ENCODE data around the gene BEST2. TPM values are rescaled to one million over a fixed set of nuclear protein-coding genes. Genes with fewer than 3 reads are reported as not detected.
A peak's percentile ranks its signal among the peaks of the same experiment; 100 is the strongest.
"Not testable (repeated sequence)": the region's sequence is repeated elsewhere in the genome, so short reads cannot be mapped to it uniquely, and the experiment has no call there.

BEST2 gene
- total RNA-seq, 1 experiment from 2014 or later = 0.30 TPM

DNA sequence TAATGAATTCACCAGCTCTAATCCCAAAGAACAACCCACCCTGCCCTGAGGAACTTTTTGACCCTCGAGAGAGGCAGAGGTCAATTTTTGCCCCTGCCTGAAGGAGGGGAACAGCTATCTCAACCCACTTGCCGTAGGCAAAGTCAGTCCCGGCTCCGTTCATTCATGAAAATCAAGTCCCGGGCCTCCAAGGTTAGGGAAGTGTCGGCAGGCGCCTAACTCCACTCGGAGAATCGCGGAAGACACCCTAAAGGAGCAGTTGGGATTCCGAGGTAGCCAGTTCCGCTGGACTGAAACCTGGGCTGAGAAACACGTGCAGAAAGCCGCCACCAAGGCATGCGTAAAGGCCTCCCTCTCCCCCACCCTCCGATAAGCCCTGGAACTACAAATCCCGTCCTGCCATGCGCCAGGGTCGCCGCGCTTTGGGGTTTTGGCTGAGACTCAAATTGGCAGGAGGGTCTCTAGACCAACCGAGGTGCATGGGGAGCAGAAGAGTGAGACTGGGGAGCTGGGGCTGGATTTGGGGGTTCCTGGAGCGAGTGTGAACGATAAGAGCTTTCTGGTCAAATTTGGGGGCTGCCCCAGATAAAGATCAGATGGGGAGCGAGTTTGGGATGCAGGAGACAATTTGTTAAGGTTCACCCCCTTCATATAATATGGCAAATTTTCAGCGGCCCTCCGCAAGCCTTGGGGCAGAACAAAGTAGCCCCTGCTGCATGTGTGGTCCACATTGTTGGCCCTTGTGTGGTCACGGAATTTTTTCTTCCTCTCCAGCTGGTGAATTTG lies 27.8 kb upstream of the BEST2 start, which contains the start of gene TNPO2:
Gene TNPO2 (minus strand): TSS at position 292 of the 786 bp plus-strand sequence. CDS start 2,955 bp downstream, outside the sequence.
- Histone ChIP-seq H3K27me3 (no peaks in the 10 kb centered on the region), H3K36me3 (peaks cover 58% of the 10 kb centered on the region), H3K9me3 (no peaks in the 10 kb centered on the region), H3K4me3 (peak within 1 kb of the TSS; percentile 60)
- peak; percentile 83 for DNase-seq

DNA sequence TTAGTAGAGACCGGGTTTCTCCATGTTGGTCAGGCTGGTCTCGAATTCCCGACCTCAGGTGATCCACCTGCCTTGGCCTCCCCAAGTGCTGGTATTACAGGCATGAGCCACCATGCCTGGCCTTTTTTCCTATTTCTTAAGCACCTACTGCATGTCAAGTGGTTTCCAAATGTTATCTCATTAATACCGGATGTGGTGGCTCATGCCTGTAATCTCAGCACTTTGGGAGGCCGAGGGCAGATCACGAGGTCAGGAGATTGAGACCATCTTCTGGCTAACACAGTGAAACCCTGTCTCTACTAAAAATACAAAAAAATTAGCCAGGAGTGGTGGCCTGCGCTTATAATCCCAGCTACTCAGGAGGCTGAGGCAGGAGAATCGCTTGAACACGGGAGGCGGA lies 26.0 kb upstream of the BEST2 start:
- not testable (repeated sequence) for H3K27me3 ChIP-seq, H3K9me3 ChIP-seq, H3K4me3 ChIP-seq, DNase-seq
- peaks cover 58% of the 10 kb centered on the region for H3K36me3 ChIP-seq

DNA sequence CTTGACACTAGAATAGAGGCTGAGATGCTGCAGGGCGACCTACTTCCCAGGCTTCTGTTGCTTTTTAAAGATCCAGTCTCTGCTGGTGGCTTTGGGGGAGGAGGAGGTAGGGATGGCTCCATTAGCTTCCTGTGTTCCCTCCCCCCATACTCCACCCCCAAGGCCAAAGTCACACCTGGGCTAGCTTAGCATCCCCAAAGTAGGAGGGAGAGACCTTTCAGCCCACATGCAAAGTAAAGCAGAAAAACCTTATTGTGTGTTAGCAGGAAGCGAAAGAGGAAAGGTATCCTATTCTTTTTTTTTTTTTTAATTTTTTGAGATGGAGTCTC lies 24.6 kb upstream of the BEST2 start:
- Histone ChIP-seq H3K4me3 (no peak overlapping the region), H3K9me3 (no peaks in the 10 kb centered on the region), H3K36me3 (peaks cover 64% of the 10 kb centered on the region), H3K27me3 (no peaks in the 10 kb centered on the region)
- DNase-seq = no peak

DNA sequence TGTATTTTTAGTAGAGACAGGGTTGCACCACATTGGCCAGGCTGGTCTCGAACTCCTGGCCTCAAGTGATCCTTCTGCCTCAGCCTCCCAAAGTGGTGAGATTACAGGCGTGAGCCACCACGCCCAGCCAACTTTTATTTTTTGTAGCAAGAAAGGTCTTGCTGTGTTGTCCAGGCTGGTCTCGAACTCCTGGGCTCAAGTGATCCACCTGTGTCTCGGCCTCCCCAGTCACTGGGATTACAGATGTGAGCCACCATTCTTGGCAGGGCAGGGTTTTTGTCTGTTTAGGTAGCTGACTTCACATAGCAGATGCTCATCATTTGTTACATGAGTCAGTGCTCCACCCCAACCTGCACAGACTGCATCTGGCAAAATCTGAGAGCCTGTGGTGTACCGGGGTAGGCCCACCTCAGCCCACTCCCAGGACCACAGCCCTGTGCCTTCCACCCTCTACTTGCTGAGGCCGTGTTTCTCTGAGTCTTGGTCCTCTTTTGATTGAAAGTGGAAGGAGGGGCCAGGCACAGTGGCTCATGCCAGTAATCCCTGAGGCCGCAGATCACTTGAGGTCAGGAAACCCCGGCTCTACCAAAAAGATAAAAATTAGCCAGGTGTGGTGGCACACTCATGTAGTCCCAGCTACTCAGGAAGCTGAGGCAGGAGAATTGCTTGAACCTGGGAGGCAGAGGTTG lies 23.7 kb upstream of the BEST2 start:
- Histone ChIP-seq H3K27me3 (no peaks in the 10 kb centered on the region), H3K36me3 (peaks cover 74% of the 10 kb centered on the region), H3K9me3 (no peaks in the 10 kb centered on the region), H3K4me3 (no peak overlapping the region)
- DNase-seq = no peak

DNA sequence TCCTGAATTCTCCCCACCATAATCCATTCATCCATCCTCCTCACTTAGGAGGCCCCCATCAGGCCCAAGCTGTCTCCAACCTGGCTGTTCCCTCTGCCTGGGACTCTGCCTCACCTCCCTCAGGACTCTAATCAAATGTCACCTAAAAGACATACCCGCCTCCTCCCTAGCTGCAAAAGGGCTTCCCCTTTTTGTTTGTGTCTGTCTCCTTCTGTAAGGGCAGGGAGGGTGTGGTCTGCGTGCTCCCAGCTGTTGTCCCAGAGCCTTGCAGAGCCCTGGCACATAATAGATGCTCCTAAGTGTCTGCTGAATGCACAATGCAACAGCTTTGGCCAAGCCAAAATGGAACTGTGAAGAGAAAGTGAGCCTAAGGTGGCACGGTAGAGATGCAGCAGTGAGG lies 21.5 kb upstream of the BEST2 start:
- Histone ChIP-seq H3K4me3 (no peak overlapping the region), H3K27me3 (no peaks in the 10 kb centered on the region), H3K9me3 (no peaks in the 10 kb centered on the region), H3K36me3 (peaks cover 82% of the 10 kb centered on the region)
- DNase-seq = no peak

DNA sequence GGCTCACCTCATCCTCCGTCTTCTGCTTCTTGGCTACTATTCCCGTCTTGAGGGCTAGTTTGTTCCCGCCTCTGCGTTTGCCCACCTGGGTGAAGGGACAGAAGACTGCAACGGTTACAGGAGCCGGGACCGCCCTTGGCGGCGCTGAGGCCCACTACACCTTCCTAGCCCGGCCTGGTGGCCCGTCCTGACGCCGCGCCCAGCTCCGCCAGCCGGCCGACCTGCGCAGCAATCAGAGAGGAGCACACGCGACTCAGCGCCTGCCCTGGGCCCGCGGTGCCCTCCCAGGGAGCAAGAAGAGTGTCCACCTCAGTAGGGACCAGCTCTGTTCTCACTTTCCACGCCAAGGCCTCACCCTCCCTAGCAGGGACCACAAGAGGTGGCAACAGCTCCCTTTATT lies 20.3 kb upstream of the BEST2 start:
- no peaks in the 10 kb centered on the region for H3K9me3 ChIP-seq
- H3K36me3 ChIP-seq = peaks cover 79% of the 10 kb centered on the region
- no peak for DNase-seq
- no peak overlapping the region for H3K4me3 ChIP-seq
- H3K27me3 ChIP-seq = no peaks in the 10 kb centered on the region

DNA sequence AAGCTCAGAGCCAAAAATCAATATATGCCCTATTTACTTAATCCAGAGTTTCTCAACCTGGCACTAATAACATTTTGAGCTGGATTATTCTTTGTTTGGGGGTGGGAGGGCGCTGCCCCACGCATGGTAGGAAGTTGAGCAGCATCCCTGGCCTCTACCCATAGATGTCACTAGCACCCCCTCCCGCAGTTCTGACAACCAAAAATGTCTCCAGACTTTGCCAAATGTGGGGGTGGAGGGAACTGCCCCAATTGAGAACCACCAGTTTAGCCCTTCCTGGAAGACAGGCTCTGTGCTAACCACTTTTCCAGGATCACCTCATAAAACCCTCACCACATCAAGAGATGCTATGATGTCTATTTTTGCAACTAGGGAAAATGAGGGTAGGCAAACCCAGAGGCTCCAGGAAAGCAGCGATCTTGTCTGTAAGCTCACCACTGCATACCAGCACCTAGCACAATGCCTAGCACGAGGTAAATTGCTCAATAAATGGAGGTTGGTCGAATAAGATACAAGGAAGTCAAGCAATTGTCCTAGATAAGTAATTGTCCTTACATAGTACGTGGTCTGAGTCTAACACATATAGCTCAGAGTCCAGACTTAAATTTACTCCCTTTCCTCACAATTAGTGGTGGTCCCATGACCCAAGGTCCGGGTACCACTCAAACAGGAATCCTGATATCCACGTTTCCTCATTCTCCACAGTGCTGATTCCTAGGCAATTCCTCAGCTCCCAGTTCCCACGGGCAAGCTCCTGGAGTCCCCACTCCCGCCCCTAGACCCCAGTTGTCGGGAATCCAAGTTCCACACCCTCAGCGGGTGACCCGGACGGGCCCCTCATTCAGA lies 18.0 kb upstream of the BEST2 start:
- Histone ChIP-seq H3K27me3 (no peaks in the 10 kb centered on the region), H3K4me3 (peak overlapping the region; percentile 97), H3K36me3 (peaks cover 61% of the 10 kb centered on the region), H3K9me3 (no peaks in the 10 kb centered on the region)
- DNase-seq = peak; percentile 74

DNA sequence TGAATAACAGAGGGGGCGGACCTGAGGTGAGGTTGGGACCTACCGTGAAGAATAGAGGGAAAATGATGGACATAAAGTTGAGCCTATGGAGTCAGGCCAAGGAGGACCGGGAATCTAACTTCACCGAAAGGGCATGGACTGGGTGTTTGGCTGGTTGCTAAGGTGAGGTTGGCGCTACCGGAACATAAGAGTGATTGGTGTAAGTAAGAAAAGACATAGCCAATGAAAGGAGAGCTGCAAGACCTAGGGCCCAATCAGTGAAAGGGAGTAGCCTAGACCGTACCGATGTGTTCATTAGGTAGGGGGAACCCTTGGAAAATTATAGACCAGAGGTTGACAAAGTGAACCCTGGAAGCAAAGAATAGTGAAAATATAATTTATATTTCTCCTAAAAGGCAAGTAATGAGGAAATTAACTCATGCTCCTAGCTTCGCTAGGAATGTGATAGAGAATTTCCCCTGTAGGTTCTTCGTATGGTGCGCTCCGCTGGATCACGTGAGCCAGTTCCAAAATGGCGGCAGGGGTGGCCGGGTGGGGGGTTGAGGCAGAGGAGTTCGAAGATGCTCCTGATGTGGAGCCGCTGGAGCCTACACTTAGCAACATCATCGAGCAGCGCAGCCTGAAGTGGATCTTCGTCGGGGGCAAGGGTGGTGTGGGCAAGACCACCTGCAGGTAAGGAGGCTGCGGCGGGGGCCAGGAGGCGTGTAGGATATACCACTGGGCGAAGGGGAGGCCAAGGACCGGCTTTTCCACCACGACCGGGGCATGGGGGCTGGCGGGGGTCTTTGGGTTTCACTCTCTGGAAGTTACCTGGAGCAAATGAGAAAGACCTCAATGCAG lies 14.4 kb upstream of the BEST2 start, which contains the start of gene GET3:
Gene GET3 (plus strand): TSS at position 503 of the 840 bp plus-strand sequence. CDS start 9 bp downstream, at position 512.
- peak within 1 kb of the TSS; percentile 77 for H3K4me3 ChIP-seq
- peaks cover 50% of the 10 kb centered on the region for H3K36me3 ChIP-seq
- no peaks in the 10 kb centered on the region for H3K27me3 ChIP-seq

DNA sequence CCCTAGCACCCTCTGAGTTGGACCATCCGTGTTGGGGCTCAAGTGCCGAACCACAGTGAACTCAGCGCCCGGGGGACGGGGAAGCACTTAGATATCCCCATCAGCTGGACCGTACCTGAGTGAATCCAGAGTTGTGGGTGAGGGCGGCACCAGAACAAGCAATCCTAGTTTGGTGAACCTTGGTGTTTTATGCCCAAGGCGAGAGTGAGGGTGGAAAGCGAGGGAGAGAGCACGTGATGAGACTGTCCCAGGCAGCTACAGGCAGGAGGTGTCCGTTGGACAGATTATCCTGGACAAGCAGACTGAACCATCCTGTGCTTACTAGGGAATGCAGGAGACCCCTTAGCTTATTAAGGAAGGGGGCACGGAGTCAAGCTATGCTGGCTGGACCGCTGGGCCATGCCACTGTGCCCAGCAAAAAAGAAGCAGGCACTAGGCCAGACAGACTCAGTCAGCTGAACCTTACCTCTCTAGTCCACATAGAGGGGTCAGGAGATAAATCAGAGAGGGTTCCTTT lies 13.7 kb upstream of the BEST2 start:
- DNase-seq = no peak
- Histone ChIP-seq H3K9me3 (no peaks in the 10 kb centered on the region), H3K36me3 (peaks cover 45% of the 10 kb centered on the region), H3K4me3 (peak overlapping the region; percentile 77), H3K27me3 (no peaks in the 10 kb centered on the region)

More for the DNA sequence above, 14.4 kb upstream of the BEST2 start, which contains the start of gene GET3:
- DNase-seq = peak; percentile 100
- no peaks in the 10 kb centered on the region for H3K9me3 ChIP-seq

DNA sequence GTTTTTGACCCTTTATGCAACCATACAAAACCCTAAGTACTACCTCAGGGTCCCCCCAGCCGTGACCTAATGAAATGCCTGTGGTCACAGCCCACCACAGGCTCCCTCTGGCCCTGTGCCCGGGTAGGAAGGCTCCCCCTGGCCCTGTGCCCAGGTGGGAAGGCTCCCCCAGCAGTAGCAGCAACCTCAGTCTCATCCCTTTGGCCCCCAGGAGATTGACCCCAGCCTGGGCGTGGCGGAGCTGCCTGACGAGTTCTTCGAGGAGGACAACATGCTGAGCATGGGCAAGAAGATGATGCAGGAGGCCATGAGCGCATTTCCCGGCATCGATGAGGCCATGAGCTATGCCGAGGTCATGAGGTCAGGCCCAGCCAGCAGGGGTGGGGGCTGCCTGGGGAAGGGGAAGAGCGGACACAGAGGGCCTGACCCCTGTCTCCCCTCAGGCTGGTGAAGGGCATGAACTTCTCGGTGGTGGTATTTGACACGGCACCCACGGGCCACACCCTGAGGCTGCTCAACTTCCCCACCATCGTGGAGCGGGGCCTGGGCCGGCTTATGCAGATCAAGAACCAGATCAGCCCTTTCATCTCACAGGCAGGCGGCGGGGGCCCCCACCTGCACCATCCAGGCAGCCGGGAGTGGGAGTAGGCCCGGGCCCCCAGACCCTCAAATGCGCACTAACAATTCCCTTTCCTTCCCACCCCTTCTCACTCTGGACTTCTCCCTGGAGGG lies 6.3 kb upstream of the BEST2 start:
- Histone ChIP-seq H3K9me3 (peaks cover 15% of the 10 kb centered on the region), H3K36me3 (peaks cover 54% of the 10 kb centered on the region), H3K27me3 (peaks cover 4% of the 10 kb centered on the region), H3K4me3 (no peak overlapping the region)
- no peak for DNase-seq

DNA sequence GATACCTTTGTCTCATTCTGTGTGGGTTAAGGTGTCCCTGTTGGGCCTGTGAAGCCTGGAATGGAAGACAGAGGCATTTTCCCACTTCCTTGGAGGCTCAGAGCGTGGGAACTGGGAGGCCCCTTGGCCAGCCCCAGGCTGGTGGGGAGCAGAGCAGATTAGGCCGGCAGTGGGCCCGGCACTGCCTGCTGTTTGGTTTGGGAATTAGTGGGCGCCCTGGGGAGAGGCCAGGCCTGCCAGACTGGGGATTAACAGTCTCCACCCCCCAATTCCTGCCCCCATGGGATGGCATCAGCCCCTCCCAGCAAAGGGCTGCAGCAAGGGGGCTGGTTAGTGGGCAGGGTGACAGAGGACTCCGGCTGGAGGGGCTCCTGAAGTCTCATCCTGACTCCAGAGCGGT lies 3.1 kb upstream of the BEST2 start:
- no peak for DNase-seq
- H3K36me3 ChIP-seq = peaks cover 42% of the 10 kb centered on the region
- H3K4me3 ChIP-seq = no peak overlapping the region
- peaks cover 33% of the 10 kb centered on the region for H3K27me3 ChIP-seq
- peaks cover 15% of the 10 kb centered on the region for H3K9me3 ChIP-seq

DNA sequence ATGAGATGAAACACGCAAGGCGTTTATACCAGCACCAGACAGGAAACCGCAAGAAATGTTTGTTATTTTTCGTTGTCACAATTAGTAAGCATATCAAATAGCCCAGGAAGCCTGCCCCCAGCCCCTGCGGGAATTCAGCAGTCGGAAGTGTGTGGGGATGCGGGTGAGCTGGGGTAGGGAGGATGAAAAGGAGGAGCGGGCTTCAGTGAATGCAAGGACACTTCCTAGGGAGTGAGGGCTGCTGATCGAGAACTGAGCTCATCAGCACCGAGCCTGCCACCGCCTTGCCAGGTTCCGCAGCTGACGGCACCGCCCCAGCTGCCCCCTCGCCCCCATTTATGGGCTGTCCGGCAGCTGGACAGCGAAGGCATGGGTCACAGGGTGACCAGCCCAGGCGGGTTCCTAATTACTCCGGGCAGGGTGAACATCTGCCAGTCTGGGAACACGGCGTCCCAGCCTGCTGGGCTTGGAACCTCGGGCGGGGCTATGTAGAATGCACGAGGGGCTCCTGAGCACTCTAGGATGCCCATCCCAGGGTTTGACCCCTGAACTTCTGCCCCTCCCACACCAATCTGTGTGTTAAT lies 1.6 kb upstream of the BEST2 start:
- Histone ChIP-seq H3K36me3 (peaks cover 33% of the 10 kb centered on the region), H3K27me3 (peaks cover 40% of the 10 kb centered on the region), H3K4me3 (no peak overlapping the region), H3K9me3 (peaks cover 15% of the 10 kb centered on the region)
- peak; percentile 74 for DNase-seq

DNA sequence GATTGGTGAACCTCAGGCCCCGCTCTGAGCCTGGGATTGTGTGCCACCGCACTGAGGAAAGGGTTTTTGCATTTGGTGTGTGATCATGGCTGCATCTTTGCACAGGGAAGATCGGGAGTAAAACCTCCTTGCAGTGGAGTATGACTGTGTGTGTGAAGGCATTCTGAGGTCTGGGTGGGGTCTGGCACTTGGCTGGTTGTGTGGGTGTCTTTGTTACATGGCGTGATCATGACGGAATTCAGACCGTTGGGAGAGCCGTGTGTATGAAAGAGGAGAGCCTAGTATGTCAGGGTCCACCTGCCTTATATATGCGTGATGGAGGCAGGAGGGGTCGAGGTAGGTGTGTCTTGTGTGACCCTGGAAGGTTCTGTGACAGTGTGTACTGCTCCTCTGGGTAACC lies 740 bp upstream of the BEST2 start:
- no peak overlapping the region for H3K4me3 ChIP-seq
- no peak for DNase-seq
- peaks cover 15% of the 10 kb centered on the region for H3K9me3 ChIP-seq
- H3K36me3 ChIP-seq = peaks cover 25% of the 10 kb centered on the region
- H3K27me3 ChIP-seq = peaks cover 40% of the 10 kb centered on the region

DNA sequence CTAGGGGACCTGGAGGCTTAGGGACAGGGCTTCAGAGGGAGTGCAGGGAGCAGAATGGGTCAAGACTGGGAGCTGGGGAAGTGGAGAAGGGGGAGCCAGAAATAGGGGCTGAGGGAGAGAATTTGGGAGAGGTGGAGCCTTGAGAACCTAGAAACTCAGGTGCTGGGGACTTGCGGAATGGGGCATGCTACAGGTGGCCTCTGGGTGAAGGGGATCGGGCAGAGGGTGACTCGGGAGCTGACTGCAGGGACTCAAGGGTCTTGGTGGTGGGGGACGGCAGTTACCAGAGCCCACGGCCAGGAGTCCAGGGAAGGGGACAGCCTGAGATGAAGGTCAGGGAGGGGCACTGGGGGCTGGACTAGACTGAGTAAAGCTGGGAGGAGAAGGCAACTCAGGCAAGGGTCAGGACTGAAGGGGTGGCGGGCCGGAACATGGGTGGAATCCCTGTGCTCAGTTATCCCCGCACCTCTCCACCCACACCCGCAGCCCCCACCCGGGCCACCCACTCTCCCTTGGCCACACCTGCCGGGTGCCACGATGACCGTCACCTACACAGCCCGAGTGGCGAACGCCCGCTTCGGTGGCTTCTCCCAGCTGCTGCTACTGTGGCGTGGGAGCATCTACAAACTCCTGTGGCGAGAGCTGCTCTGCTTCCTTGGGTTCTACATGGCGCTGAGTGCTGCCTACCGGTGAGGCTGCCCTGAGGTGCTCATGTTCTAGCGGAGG lies 628 bp downstream of the BEST2 start:
- no peak for DNase-seq
- Histone ChIP-seq H3K36me3 (peaks cover 12% of the 10 kb centered on the region), H3K4me3 (no peak overlapping the region), H3K27me3 (peaks cover 40% of the 10 kb centered on the region), H3K9me3 (peaks cover 6% of the 10 kb centered on the region)

Measured in MG63 (cell line).